NCI-H226 (cell line): ENCODE results near the gene ZDHHC17.

Source experiments
- DNase-seq: peaks from one replicate; pipeline ENCODE4 v3.0.0-alpha.2; 2015

The ZDHHC17 gene

GRCh38 chr12:76836633-76837032 lies 72.7 kb downstream of the ZDHHC17 start:
- DNase-seq: no peak

DNA sequence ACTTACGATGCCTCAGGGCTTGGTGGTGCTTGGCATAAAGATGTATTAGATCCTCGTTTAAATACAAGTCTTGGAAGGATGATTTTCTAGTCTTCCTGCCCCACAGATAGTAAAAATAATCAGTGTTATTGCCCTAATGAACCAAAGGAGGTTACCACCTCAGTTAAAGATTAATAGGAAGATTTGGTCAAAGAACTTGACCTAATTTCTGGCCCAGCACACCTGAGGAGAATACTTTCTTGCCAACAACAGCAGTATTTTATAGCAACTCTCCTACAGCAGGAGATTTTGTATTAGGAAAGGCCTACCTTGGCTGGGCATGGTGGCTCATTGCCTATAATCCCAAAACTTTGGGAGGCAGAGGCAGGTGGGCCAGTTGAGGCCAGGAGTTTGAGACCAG lies 83.3 kb downstream of the ZDHHC17 start:
- DNase-seq: no peak

- no peak for DNase-seq
Observed at GRCh38 chr12:76848132-76848531, 84.2 kb downstream of the ZDHHC17 start.

- no peak for DNase-seq
Observed at GRCh38 chr12:76852106-76852505, 88.2 kb downstream of the ZDHHC17 start.

DNA sequence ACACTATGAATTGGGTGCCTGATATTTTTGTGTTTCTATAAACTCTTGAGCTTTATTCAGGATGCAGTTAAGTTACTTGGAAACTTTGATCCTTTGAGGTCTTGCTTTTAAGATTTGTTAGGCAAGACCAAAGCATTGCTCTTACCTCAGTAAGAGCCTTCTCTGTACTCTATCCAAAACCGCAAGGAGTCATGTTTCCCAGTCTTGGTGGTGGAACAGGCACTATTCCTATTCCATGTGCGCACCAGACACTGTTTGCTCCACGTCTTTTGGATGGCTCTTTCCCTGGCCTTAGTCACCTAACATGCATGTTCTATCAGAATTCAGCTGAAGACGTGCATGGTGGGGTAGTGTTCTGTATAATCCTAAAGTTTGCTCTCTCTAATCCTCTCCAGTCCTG lies 91.4 kb downstream of the ZDHHC17 start:
- DNase-seq: no peak

- no peak for DNase-seq
Observed at GRCh38 chr12:76856018-76856644, 92.2 kb downstream of the ZDHHC17 start.

GRCh38 chr12:76859611-76860010 lies 95.7 kb downstream of the ZDHHC17 start:
- no peak for DNase-seq

GRCh38 chr12:76860256-76860655 lies 96.3 kb downstream of the ZDHHC17 start:
- DNase-seq: no peak

DNA sequence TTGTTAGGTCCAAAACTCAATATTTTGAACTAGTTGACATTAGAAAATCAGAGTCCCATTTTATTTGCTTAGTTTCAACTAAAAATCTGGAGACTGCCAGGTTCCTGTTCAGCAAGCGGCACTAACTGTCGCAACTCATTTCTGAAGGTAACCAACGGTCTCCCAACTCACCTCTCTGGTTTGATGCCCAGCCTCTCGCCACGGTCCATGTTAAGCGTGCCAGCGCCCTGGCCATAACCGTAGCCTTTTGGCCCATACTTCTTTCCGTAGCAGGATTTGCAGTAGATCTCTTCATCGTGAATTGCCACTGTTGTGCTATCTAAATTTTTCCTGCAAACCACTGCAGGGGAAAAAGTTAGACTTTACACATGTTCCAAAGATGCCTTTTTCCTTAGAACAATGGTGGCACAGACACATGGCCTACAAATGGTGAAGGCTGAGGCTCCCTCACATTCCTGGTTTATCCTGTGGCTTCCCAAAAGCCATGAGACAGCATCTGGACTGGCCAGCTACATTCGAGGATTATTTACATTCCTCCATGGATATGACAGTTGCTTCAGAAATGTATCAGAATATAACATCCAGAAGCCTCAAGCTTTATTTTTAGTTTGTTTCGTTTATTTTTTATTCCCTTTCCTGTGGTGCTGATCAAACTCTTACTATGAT lies 99.2 kb downstream of the ZDHHC17 start:
- DNase-seq: no peak

DNA sequence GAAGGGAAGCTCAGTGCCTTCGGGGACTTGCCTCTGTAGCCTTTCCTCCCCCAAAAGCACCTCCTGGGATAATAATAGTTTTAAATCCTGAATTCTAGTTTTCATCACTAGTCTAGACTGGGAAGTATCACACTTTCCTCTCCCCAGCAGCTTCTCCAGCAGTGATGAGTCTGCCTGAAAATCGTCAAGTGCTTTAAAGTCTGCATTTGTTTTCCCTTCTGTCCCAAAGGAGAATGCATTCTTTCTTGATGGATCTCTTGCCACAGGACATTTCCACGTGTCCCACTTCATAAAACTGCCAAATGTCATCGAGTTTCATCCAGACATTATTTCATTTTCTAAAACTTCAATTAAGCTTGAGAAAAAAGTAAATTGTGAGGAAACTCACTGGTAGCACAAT lies 99.9 kb downstream of the ZDHHC17 start:
- no peak for DNase-seq

DNA sequence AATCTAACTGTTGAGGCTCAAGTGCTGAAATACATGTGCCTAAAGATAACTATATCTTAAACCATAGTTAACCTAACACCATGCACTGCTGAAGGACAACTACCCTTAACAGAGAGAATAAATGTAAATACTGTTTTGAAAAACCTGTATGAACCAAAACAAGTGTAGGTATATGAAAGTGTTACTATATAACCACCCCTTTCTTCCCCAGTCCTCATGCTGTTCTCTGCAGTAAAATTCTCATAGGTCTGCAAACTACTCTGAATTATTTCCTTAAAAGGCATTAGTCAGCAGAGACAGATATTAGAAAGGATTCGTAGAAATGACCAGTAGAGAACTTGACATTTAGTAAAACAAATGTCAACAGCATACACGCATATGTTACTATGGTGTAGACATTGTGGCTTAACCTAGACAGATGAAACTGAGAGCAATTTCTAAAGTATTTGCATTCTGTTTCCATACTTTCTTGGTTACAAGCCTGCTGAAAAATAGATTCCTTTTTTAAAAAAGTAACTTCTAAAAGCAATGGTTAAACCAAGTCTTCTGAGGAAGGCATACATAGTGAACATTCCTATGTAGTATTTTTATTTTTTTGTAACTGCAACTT lies 101.0 kb downstream of the ZDHHC17 start:
- DNase-seq: no peak

GRCh38 chr12:76866151-76866567 lies 102.2 kb downstream of the ZDHHC17 start:
- DNase-seq: no peak

DNA sequence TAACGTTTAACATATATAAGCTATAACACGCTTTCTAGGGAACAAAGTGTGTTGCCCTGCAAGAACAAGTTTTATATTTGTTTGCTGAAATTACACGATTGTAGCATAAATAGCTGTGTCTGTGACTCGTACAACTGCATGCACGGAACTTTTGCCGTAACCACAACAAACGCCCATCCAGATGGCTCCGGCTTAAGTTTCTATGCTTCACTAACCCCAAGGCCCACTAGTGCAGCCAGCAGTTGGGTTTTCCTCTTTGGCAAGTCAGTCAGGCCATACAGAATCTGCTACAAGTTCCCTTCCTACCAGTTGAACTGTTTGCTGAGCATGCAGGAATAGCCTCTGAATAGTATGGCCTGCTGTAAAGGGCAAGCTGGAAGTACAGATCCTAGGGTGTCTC lies 102.8 kb downstream of the ZDHHC17 start:
- no peak for DNase-seq

GRCh38 chr12:76871082-76871481 lies 107.2 kb downstream of the ZDHHC17 start:
- no peak for DNase-seq

- no peak for DNase-seq
Observed at GRCh38 chr12:76871742-76872141, 107.8 kb downstream of the ZDHHC17 start.

DNA sequence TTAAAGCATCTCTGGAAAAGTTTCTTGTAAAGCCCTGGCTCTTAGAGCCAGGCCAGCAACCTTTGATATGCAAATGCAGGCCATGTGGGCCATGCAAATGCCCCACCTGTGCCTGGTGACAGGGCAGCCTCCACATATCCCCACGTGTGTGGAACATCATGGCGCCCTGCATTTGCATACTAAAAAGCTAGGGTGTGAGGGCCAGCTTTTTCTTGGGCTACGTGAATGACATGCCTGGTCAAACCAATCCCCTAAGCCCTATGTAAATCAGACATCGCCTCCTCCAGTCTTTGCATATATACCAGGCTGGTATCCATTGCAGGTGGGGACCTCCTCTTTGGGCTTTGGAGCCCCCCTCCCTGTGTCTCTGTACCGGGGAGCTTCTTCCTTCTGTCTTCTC lies 108.5 kb downstream of the ZDHHC17 start:
- no peak for DNase-seq

DNA sequence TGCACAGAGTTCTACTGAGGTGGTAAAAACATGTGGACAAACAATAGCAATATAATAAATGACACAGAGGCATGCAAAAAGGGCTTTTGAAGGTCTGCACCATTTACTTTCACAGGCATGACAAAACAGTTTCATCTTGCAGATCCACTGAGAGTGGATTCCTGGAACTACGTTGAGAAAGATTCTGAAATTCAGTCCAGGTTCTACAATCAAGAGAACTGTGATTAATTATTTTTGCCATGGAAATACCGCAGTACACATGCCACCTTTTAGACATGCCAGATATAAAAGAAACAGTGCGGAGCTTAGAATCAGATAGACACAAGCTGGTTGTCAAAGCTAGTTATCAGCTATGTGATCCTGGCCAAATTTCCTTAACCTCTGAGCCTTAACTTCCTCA lies 110.1 kb downstream of the ZDHHC17 start:
- DNase-seq: no peak

DNA sequence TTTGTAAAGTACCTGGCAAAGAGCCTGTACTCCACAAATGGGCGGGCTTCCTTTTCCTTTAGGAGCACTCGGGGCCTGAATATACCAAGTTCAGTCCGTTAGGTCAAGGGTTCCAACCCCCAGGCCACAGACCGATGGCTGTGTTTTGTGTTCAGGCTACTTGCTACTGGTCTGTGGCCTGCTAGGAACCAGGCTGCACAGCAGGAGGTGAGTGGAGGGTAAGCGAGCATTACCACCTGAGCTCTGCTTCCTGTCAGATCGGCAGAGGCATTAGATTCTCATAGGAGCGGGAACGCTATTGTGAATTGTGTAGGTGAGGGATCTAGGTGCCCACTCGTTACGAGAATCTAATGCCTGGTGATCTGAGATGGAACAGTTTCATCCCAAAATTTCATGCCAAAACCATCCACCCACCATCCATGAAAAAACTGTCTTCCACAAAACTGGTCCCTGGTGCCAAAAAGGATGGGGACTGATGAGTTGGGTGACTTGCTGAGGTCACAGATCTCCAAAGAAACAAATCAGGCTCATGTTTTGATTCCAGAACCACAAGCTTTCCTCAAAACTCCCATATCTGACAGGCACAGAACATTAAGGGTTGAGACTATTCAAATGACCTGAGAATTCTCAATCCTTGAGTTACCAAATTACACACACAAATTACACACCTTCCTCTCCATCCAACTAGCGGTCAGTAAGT lies 110.7 kb downstream of the ZDHHC17 start:
- no peak for DNase-seq

DNA sequence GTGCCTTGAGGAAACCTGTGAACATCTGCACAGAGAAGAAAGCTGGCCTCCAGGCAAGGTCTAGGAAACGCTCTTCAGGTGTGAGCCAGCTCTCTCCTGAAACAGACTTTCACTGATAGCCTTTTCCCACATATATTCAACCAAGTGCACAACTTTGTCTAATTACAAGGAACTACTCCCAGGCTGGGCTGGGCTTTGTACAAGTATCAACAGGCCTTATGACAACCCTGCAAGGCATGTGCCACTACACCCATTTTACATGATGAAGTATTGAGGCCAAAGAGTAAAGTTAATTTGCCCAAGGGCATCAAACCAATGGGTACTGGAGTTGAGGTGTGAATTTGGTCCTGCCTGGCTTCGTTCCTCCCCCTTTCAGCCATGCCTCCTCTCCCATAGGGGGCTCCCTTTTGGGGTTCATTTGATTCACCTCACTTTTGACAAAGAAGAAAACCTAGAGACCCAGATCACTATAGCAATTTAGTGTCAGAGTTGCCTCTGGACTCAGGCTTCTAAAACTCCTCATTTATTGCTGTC lies 112.8 kb downstream of the ZDHHC17 start:
- DNase-seq: no peak

DNA sequence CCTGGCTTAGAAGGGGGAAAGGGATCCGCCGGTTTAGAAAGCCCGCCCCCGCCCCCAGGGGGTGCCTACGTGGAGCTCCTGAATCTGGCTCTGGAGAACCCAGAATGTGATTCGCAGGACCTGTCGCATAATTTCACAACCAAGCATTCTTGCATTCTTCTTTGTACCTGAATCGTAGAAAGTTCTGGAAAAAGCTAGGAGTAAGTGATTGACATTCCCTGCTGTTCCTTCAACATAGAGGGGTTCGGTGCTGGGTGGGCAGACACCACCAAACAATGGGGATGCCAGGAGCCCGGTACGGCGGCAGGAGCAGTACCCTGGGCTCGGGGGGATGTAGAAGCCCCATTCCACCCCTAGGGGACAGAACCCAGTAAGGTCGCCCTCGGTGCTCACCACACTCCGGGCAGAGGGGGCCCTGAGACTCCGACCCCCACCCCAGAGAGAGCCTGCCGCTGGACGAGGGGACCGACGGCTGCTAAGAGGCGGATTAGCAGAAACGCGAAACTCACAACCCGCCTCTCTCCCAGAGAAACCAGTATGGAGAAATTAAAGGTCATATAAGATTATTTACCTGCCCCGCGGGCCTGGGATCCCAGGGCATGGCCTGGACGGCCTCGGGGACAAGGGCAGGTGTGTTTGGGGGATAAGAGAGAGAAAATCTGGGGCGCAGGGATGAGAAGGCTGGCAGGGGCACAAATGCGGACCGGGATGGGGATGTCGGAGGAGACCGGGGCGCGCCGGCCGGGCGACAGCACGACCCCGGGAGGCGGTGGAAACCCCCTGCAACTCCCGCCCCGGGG lies 114.4 kb downstream of the ZDHHC17 start:
- DNase-seq: no peak

GRCh38 chr12:76878899-76879709 lies 115.2 kb downstream of the ZDHHC17 start, which contains the start of gene CSRP2:
Gene CSRP2, minus strand, starts transcription at chr12:76879019. Its CDS starts 12,759 bp downstream, at chr12:76866260.
- DNase-seq: peak; percentile 86
